ENCODE data around the gene ACP5.
A peak's percentile ranks its signal among the peaks of the same experiment; 100 is the strongest.

- TF ChIP-seq POLR2A (IDR thresholded peaks at IDR 0.05; ENCODE audit: control extremely low read depth in 1 of 2, low read depth in 2 of 2, low read length in 2 of 2), result peak; percentile 66 to 91
- TF ChIP-seq, protein P1, sequence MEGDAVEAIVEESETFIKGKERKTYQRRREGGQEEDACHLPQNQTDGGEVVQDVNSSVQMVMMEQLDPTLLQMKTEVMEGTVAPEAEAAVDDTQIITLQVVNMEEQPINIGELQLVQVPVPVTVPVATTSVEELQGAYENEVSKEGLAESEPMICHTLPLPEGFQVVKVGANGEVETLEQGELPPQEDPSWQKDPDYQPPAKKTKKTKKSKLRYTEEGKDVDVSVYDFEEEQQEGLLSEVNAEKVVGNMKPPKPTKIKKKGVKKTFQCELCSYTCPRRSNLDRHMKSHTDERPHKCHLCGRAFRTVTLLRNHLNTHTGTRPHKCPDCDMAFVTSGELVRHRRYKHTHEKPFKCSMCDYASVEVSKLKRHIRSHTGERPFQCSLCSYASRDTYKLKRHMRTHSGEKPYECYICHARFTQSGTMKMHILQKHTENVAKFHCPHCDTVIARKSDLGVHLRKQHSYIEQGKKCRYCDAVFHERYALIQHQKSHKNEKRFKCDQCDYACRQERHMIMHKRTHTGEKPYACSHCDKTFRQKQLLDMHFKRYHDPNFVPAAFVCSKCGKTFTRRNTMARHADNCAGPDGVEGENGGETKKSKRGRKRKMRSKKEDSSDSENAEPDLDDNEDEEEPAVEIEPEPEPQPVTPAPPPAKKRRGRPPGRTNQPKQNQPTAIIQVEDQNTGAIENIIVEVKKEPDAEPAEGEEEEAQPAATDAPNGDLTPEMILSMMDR (IDR thresholded peaks at IDR 0.05; ENCODE audit: control extremely low read depth in 1 of 3, insufficient read depth in 1 of 3, low read depth in 1 of 3, low read length in 3 of 3), result no peak
These were observed 48.7 kb downstream of the ACP5 start, which contains the start of gene ECSIT for GRCh38 chr19:11528551-11529341.

Data from H1 (cell line).